ENCODE data around the gene DHFR2.
"Not testable (repeated sequence)": the region's sequence is repeated elsewhere in the genome, so short reads cannot be mapped to it uniquely, and the experiment has no call there.

DHFR2 gene

DNA sequence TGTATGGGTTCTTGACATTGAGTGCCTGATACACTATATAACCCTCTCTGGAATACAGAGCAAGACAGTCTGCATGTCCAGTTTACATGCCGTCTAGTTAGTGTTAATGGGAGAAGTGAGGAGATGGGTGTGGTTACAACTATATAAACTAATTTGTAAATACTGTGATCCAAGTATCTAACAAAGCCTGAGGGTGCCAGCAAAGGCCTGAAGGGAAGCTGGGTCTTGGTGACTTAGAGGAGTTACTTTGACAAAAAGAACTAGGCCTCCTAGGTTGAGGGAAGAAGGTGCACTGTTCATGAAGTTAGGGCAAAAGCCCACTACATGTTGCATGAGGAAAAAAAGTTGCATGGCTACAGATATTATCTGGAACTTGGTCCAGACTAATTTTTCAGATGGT lies 2.4 kb upstream of the DHFR2 start:
- DNase-seq (ENCODE audit: low spot score), result no peak

DNA sequence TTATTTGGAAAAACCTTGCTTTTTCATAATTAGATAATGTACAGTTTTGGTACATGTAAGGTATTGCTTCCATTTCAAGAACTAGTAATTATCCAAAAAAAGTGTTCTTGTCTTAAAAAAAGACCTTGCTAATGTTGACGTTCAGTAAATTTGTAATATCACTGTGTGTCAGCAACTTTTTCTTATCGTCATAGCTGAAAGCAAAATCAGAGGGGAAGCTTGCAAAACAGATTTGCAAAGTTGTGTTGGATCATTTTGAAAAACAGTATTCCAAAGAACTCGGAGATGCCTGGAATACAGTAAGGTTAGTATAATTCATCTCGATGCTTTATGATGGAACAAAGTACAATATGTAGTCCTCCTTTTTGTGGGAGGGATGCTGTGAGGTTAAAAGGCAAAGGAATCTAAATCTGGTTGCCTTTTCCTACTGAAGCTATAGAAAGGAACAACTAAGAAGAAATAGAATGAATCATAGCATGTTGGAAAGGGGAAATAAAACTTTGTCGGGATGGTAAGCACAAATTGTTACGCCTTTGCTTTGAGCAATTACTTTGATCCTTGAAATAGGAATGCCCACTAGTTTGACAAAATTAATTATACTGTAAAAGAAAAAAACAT lies 1.6 kb upstream of the DHFR2 start:
- DNase-seq (ENCODE audit: low spot score), result no peak

- no peak for DNase-seq (ENCODE audit: low spot score)
These were observed 892 bp upstream of the DHFR2 start for GRCh38 chr3:94063496-94064119.

DNA sequence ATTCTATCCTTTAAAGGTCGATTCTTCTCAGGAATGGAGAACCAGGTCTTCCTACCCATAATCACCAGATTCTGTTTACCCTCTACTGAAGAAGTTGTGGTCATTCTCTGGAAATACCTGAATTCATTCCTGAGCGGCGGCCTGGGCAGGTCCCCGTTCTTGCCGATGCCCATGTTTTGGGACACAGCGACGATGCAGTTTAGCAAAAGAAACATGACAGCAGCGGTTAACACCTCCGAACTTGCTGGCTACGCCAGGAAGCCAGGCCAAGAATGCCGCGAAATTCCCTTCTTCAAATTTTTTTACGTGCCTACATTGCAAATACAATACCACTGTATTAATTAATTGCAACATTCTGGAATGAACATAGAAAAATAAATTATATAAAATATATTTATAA lies 1.4 kb downstream of the DHFR2 start:
- no peak for DNase-seq (ENCODE audit: low spot score)

DNA sequence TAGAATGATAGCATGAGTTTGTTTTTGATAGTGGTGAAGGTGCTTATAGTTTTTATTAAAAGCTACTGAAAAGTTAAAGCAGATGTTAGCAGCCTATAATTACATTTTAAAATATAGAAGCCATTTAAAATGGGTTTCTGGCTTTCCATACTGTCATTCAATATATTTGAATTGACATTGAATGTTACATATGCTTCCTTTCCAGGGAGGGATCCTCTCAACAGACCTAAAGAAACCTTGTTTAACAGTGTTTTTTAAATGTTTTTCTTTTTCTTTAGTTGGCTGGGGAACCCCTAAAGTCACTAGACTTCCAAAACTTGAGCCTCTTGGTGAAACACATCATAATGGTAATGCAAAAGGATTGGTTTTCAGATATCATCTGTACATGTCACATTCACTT lies 12.2 kb downstream of the DHFR2 start:
- DNase-seq (ENCODE audit: low spot score), result no peak

DNA sequence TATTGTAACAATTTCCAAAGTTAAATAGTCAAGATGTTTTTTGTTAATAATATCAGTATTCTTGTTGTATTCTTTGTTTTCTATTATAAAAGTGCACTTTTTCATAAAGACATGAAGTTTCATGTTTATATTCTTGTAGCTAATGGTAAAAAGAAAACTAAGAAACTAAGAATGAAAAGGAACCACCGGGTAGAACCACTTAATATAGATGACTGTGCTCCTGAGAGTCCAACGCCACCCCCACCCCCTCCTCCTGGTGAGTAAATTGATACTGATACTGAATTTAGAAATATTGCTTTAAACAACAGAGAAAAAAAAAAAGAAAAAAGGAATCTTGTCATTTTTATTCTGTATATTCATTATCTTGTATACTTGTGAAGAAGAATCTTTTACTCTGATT lies 13.4 kb downstream of the DHFR2 start:
- DNase-seq (ENCODE audit: low spot score), result no peak

- DNase-seq (ENCODE audit: low spot score), result no peak
These were observed 16.2 kb downstream of the DHFR2 start for GRCh38 chr3:94046533-94046932.

DNA sequence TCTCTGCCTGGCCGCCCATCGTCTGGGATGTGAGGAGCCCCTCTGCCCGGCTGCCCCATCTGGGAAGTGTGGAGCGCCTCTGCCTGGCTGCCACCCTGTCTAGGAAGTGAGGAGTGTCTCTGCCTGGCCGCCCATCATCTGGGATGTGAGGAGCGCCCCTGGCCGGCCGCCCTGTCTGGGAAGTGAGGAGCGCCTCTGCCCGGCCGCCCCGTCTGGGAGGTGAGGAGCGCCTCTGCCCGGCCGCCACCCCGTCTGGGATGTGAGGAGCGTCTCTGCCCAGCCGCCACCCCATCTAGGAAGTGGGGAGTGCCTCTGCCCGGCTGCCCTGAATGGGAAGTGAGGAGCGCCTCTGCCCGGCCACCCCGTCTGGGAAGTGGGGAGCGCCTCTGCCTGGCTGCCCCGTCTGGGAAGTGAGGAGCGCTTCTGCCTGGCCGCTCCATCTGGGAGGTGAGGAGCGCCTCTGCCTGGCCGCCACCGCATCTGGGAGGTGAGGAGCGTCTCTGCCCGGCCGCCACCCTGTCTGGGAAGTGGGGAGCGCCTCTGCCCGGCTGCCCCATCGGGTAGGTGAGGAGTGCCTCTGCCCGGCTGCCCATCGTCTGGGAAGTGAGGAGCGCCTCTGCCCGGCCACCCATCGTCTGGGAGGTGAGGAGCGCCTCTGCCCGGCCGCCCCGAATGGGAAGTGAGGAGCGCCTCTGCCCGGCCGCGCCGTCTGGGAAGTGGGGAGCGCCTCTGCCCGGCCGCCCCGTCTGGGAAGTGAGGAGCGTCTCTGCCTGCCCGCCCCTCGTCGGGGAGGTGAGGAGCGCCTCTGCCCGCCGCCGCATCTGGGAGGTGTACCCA lies 18.4 kb downstream of the DHFR2 start:
- not testable (repeated sequence) for DNase-seq (ENCODE audit: low spot score)

DNA sequence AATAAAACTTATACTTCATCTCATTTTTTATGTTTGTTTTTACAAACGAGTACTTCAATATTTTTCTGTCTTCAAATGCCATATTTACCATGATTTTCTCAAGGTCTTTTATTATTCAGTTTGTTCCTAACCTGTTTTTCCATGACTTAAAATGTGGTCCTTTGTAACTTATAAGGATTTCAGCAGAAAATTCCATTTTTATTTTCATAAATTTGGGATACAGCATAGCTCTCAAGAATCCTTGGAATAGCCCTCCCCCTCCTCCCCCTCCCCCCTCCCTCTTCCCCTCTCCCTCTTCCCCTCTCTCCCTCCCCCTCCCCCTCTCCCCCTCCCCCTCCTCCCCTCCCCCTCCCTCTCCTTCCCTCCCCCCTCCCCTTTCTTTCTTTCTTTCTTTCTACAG lies 19.4 kb downstream of the DHFR2 start:
- no peak for DNase-seq (ENCODE audit: low spot score)

DNA sequence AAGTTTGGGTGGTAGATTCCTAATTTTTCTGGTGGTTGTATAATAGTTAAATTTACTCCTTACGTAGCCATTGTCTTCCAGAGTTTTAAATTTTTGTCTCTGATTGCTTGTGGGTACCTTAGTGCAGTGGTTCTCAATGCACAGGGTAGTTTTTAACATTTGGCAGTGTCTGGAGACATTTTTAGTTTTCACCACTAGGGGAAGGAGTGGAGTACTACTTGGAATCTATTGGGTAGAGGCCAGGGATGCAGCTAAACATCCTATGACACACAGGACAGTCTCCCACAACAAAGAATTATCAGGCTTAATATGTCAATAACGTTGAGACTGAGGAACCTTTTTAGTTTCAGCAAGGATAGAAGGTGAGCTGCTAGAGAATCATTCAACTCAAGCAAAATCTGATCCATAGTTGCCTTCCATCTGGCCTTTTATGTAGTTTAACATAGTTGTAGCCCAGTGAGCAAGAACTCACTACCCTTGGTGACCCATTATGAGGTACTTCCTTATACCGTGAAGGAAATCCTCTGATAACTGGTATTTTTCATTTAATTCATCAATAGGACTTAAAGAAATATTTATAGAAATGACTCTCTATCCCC lies 25.7 kb downstream of the DHFR2 start:
- DNase-seq (ENCODE audit: low spot score), result peak; percentile 41

GRCh38 chr3:94028093-94028837 lies 34.5 kb downstream of the DHFR2 start, which contains the start of gene STX19:
Gene STX19, minus strand, starts transcription at chr3:94028597. Its CDS starts 13,328 bp downstream, at chr3:94015269.
- no peak for DNase-seq (ENCODE audit: low spot score)

GRCh38 chr3:94026623-94027022 lies 36.1 kb downstream of the DHFR2 start:
- no peak for DNase-seq (ENCODE audit: low spot score)

DNA sequence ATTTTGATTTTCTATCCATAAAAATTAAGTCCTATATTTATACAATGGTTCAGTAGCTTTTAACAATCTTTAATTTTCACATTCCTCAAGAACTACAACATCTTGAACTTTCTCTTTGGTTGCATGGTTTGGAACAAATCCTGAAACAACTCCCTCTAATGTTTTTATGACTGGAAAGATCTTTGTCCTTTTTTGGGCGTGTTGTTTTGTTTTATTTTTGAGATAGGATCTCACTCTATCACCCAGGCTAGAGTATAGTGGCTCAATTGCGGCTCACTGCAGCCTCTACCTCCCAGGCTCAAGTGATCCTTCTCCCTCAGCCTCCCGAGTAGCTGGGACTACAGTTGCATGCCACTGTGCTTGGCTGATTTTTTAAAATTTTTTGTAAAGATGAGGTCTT lies 38.3 kb downstream of the DHFR2 start:
- no peak for DNase-seq (ENCODE audit: low spot score)

- no peak for DNase-seq (ENCODE audit: low spot score)
These were observed 42.4 kb downstream of the DHFR2 start for GRCh38 chr3:94020293-94020692.

- DNase-seq (ENCODE audit: low spot score), result no peak
These were observed 43.1 kb downstream of the DHFR2 start for GRCh38 chr3:94019659-94020058.

DNA sequence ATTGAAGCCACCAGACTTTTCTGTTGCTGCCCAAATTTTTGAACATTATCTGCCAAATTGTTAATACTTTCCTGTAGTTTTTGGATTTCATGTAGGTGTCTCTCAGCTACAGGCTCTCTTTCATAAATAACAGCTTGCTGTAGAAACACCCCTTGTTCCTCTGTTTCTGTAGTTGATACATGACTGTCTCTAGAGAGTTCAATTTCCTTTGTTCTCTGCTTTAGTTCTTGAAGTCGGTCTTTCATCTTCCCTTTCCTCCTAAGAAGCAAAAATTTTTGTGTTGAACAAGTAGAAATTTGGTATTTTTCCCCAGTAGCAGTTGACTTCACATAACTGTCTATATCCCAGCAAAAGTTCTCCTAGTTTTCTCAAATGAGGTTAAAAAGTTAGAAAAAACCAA lies 47.7 kb downstream of the DHFR2 start:
- no peak for DNase-seq (ENCODE audit: low spot score)

- DNase-seq (ENCODE audit: low spot score), result no peak
These were observed 50.5 kb downstream of the DHFR2 start for GRCh38 chr3:94012185-94012584.

DNA sequence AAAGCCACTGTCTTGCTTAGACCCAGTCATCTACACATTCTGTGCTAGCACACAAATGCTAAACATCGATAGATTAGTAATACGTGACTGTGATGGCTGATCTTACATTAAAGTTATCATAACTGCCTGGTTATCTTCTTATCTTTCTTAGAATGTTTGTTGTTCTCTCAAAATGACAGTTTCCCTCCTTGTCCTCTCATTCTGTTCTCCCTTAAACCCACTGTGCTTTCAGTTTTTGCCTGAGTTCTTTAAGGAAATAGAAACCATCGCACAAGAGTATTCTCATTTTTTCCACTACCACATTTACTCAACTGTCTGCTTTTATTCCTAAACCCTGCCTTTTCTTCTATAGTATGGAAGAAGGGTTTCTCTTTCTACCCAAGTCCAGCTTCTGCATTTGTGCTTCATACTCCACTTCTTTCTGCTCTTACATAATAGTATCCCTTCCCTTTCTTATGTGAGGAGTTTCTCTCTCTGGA lies 51.4 kb downstream of the DHFR2 start:
- DNase-seq (ENCODE audit: low spot score), result no peak

- no peak for DNase-seq (ENCODE audit: low spot score)
These were observed 53.1 kb downstream of the DHFR2 start for GRCh38 chr3:94009608-94010007.

DNA sequence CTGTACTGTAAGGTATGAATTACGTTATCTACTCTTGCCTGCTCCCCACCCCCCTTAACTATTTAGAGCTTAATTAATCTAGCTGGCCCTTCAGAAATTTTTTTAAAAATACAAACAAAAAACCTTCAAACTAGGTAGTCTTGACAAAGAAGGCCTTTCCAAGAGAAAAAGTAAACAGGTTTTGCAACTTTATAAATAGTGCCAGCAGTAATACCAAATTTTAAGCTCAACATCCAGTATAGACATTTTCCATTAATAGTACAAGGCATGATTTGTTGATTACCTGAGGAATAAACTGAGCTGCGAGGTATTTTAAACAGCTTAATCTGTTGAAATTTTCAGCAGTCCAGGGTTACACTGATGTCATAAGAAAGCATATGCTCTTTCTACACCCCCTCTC lies 54.5 kb downstream of the DHFR2 start:
- DNase-seq (ENCODE audit: low spot score), result no peak

All from AG08396 (cell line).